GM10248 (cell line): ENCODE measurements around the gene SALL1.

Experiments used
- CTCF ChIA-PET: fragments of 300-600 bp; sonication (Branson Sonifier 250); formaldehyde crosslinking; extraction: SDS; loops from one replicate; lab custom pipeline; 2021; ENCODE audit warnings: antibody characterized with exemption; lab: Yijun Ruan, JAX
- POLR2A ChIA-PET: fragments of 350-650 bp; sonication (Branson Sonifier 250); formaldehyde crosslinking; extraction: SDS; loops from one replicate; lab custom pipeline; 2020; ENCODE audit warnings: antibody characterized with exemption; lab: Yijun Ruan, JAX
- DNase-seq: peaks from one replicate; pipeline ENCODE4 v3.0.0; 2012; ENCODE audit errors: extremely low spot score
- TF ChIP-seq, protein P1 (sequence below): IDR thresholded peaks from 2 replicates; pipeline ENCODE4 v1.5.1; 2012; ENCODE audit warnings: mild to moderate bottlenecking, low read depth; ENCODE audit errors: extremely low read depth, missing control alignments, control extremely low read depth

SALL1 gene

DNA sequence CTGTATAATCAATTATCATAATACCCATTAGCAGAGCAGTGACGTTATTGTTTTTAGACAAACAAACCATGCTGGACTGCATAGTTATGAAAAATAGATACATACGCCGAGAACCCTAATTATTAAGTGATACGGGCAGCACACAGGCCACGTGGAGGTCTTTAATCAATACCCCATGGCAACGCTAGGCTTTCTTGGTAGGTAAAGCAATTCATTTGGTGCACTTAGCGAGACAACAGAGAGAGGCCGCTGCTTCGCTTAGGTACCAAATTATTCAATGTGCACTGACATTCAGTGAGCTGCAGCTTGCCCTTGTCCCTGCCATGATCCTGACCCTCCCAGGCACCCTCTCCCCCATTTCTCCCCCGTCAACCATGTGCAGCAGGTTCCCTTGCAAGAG is 12.9 kb downstream of the SALL1 start:
- CTCF ChIA-PET, result no interaction called here
- TF ChIP-seq, protein P1, sequence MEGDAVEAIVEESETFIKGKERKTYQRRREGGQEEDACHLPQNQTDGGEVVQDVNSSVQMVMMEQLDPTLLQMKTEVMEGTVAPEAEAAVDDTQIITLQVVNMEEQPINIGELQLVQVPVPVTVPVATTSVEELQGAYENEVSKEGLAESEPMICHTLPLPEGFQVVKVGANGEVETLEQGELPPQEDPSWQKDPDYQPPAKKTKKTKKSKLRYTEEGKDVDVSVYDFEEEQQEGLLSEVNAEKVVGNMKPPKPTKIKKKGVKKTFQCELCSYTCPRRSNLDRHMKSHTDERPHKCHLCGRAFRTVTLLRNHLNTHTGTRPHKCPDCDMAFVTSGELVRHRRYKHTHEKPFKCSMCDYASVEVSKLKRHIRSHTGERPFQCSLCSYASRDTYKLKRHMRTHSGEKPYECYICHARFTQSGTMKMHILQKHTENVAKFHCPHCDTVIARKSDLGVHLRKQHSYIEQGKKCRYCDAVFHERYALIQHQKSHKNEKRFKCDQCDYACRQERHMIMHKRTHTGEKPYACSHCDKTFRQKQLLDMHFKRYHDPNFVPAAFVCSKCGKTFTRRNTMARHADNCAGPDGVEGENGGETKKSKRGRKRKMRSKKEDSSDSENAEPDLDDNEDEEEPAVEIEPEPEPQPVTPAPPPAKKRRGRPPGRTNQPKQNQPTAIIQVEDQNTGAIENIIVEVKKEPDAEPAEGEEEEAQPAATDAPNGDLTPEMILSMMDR, result no peak
- DNase-seq, result no peak
- POLR2A ChIA-PET, result no interaction called here

DNA sequence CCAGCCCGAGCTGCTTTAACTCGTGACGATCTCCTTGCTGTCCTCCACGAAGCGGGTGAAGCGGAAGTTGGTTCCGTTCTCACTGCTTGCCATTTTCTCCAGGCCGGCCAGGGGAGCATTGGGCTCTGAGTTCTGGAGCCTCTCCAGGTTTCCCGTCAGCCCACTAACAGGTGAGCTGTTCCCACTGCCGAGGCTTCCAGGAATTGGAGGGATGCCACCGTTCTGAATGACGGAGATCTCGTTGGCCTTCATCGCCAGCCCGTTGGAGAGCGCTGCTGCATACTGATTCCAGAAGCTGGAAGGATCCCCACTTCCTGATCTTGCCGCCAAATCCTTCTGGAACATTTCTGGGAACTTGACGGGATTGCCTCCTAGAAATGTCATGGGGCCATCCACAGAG is 14.0 kb downstream of the SALL1 start:
- ChIA-PET CTCF (no interaction called here), POLR2A (no interaction called here)
- TF ChIP-seq, protein P1, result no peak
- DNase-seq, result no peak

- DNase-seq, result no peak
- TF ChIP-seq, protein P1, result no peak
- ChIA-PET CTCF (no interaction called here), POLR2A (no interaction called here)
These were observed 16.2 kb downstream of the SALL1 start for GRCh38 chr16:51134876-51135275.

GRCh38 chr16:51134269-51134812 is 16.7 kb downstream of the SALL1 start:
- TF ChIP-seq, protein P1, result no peak
- DNase-seq, result no peak
- POLR2A ChIA-PET, result no interaction called here
- CTCF ChIA-PET, result no interaction called here

DNA sequence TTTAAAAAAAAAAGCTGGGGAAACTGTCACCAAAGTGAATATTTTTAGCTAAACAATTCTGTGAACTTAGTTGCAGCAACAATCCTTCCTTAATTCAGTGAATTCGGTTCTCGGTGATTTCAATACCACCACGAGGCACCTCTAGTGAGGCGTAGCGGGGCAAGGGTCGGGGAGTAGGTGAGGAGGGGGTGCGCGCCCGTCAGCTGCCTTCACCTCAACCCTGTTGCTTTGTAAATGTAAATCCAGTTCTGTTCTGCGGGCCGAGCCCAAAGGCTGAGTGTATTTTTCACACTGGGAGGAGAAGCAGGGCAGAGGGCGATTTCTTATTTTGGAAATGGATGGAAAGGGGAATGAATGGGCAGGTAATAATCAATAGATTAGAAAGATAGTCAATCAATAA is 17.4 kb downstream of the SALL1 start:
- no peak for DNase-seq
- CTCF ChIA-PET, result no interaction called here
- TF ChIP-seq, protein P1, result no peak
- POLR2A ChIA-PET, result no interaction called here

DNA sequence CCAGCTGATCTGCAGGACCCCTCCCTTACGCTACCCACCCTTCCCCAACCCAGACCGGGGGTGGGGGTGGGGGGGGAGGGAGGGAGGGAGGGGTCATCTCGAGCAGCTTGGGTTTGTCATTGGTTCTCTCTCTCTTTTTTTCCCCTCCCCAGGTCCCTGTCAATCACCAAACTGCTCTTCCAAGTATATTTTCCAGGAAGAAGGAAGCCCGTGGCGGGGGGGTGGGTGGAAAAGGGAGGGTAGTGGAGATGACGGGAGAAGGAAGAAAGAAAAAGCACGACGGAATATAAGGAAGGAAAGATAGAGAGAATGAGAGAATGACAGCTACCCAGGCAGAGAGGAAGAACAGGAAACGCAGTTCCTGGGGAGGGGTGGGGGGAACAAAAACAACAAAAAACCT is 17.9 kb downstream of the SALL1 start:
- ChIA-PET POLR2A (no interaction called here), CTCF (no interaction called here)
- no peak for DNase-seq
- TF ChIP-seq, protein P1, result no peak
